GM12878 (cell line): Measurements from ENCODE around the gene OR2B3. TPM values are rescaled to one million over a fixed set of nuclear protein-coding genes. Genes with fewer than 3 reads are reported as not detected.

ENCODE experiments used
- ATAC-seq: fragments of 200-7000 bp; cut with Tn5 transposase; 3 replicates; pipeline ENCODE4 v1.9.1; 2020; ENCODE audit warnings: mild to moderate bottlenecking, moderate library complexity
- BruUV-seq: library from RNA; stranded (reverse); fragments of 400-500 nt; replicated peaks from 2 replicates; lab custom pipeline; 2021; lab: Mats Ljungman, UMichigan
- CTCF ChIA-PET: fragments of 300-600 bp; sonication (Branson Sonifier 250); formaldehyde crosslinking; extraction: SDS; loops from one replicate; lab custom pipeline; 2021; ENCODE audit warnings: inconsistent platforms; lab: Yijun Ruan, JAX
- POLR2A ChIA-PET: fragments of 350-600 bp; formaldehyde crosslinking; extraction: SDS; loops from one replicate; lab custom pipeline; 2021; ENCODE audit warnings: inconsistent platforms; lab: Charles Lee
- RAD21 ChIA-PET: fragments of 300-600 bp; sonication (Branson Sonifier 250); formaldehyde crosslinking; loops from one replicate; lab custom pipeline; 2023; ENCODE audit warnings: antibody characterized with exemption; ENCODE audit not compliant: unreplicated experiment; lab: Charles Lee
- SMC1A ChIA-PET: fragments of 300-600 bp; sonication (Branson Sonifier 250); formaldehyde crosslinking; loops from one replicate; lab custom pipeline; 2023; ENCODE audit not compliant: unreplicated experiment, uncharacterized antibody; lab: Charles Lee
- DNase-seq: peaks from one replicate; pipeline ENCODE4 v3.0.0-alpha.2; 2011; ENCODE audit warnings: low read depth, low spot score
- FAIRE-seq: peaks from 3 replicates; lab custom pipeline; 2011; peaks lifted over from hg19 to GRCh38; lab: Jason Lieb, UNC
- H2AFZ ChIP-seq: 2 replicates; pipeline ENCODE4 v1.6.0; 2011; ENCODE audit warnings: low read depth, low read length, control low read depth; ENCODE audit not compliant: control insufficient read depth
- H3K27ac ChIP-seq: 2 replicates; pipeline ENCODE4 v1.5.1; 2011; ENCODE audit warnings: control low read depth; ENCODE audit not compliant: control insufficient read depth, insufficient read depth
- H3K27me3 ChIP-seq, 2 experiments: replicated peaks in 1 of 2; 2 replicates each; pipeline versions ENCODE4 v1.6.0 to v1.6.1; 2011; ENCODE audit warnings: low read length in 1 of 2; ENCODE audit not compliant: control insufficient read depth in 2 of 2, insufficient read depth in 2 of 2
- H3K36me3 ChIP-seq, 2 experiments: 2 replicates each; pipeline ENCODE4 v1.5.1; 2011; ENCODE audit warnings: low read length in 1 of 2; ENCODE audit not compliant: control insufficient read depth in 2 of 2, insufficient read depth in 2 of 2
- H3K4me1 ChIP-seq: 2 replicates; pipeline ENCODE4 v1.6.1; 2011; ENCODE audit warnings: mild to moderate bottlenecking, low read length, moderate library complexity, mixed read lengths; ENCODE audit not compliant: control insufficient read depth, insufficient read depth
- H3K4me2 ChIP-seq: 2 replicates; pipeline ENCODE4 v1.6.0; 2011; ENCODE audit warnings: control low read depth; ENCODE audit not compliant: control insufficient read depth, insufficient read depth
- H3K4me3 ChIP-seq: fragments of 200-600 bp; sonication (generic); 2 replicates; pipeline ENCODE4 v1.5.1; 2016
- H3K79me2 ChIP-seq: 2 replicates; pipeline ENCODE4 v1.6.0; 2011; ENCODE audit warnings: low read length; ENCODE audit not compliant: control insufficient read depth, insufficient read depth
- H3K9ac ChIP-seq: 2 replicates; pipeline ENCODE4 v1.8.0; 2011; ENCODE audit warnings: low read length, control low read depth, mixed read lengths; ENCODE audit not compliant: control insufficient read depth, insufficient read depth
- H3K9me3 ChIP-seq: replicated peaks from 3 replicates; pipeline ENCODE4 v1.5.1; 2011; ENCODE audit warnings: mild to moderate bottlenecking, low read length; ENCODE audit not compliant: control insufficient read depth, insufficient read depth
- H4K20me1 ChIP-seq: 2 replicates; pipeline ENCODE4 v1.6.0; 2011; ENCODE audit not compliant: control insufficient read depth, insufficient read depth
- BRCA1 ChIP-seq: IDR thresholded peaks from 2 replicates; pipeline ENCODE4 v1.6.1; 2011; ENCODE audit warnings: low read depth, low read length, improper control_type of control experiment
- E2F8 ChIP-seq: fragments of 450-650 bp; IDR thresholded peaks from 2 replicates; pipeline ENCODE4 v1.6.1; 2018; ENCODE audit warnings: mild to moderate bottlenecking, low read depth, moderate library complexity; ENCODE audit not compliant: partially characterized antibody
- NFYA ChIP-seq: IDR thresholded peaks from 2 replicates; pipeline ENCODE4 v1.6.1; 2011; ENCODE audit warnings: low read depth, mild to moderate bottlenecking, low read length, improper control_type of control experiment, borderline replicate concordance
- NR2C1 ChIP-seq: fragments of 450-650 bp; IDR thresholded peaks from 2 replicates; pipeline ENCODE4 v1.6.1; 2017; ENCODE audit warnings: antibody characterized with exemption, mild to moderate bottlenecking, moderate library complexity
- SMARCA5 ChIP-seq: fragments of 450-650 bp; IDR thresholded peaks from 2 replicates; pipeline ENCODE4 v1.6.1; 2017; ENCODE audit warnings: mild to moderate bottlenecking
- TAF1 ChIP-seq: IDR thresholded peaks from 2 replicates; pipeline ENCODE4 v1.6.1; 2011; ENCODE audit warnings: mild to moderate bottlenecking, low read depth, low read length, borderline replicate concordance
- USF1 ChIP-seq: IDR thresholded peaks from 2 replicates; pipeline ENCODE4 v1.6.1; 2011; ENCODE audit warnings: borderline replicate concordance, low read depth, mild to moderate bottlenecking, moderate library complexity, mixed read lengths, low read length; ENCODE audit not compliant: insufficient read depth; ENCODE audit errors: extremely low read length
- YY1 ChIP-seq: IDR thresholded peaks from 2 replicates; pipeline ENCODE4 v1.6.1; 2011; ENCODE audit warnings: low read depth, mild to moderate bottlenecking, low read length
- WGBS: methylation state at CpG from one replicate; pipeline ENCODE4 v1.1.6; 2016; ENCODE audit warnings: low lambda C conversion rate; ENCODE audit not compliant: insufficient replicate concordance, insufficient coverage; ENCODE audit errors: missing lambda C conversion rate; 5-methylcytosine and 5-hydroxymethylcytosine counted together
- in situ Hi-C: fragments of 300-500 bp; cut with MboI; formaldehyde crosslinking; loops from 9 replicates; pipeline ENCODE4 v1.14.3; 2018; ENCODE audit warnings: mixed read lengths
- intact Hi-C: fragments of 100-400 bp; cut with micrococcal nuclease; formaldehyde crosslinking; loops from one replicate; pipeline ENCODE4 v1.14.2; 2022; ENCODE audit not compliant: unreplicated experiment
- polyA plus RNA-seq, 11 experiments: library from polyadenylated mRNA; depleted of rRNA in 4 of 11; unstranded in 6 of 11; stranded (reverse) in 5 of 11; fragments of >200 nt; fragmentation: Nextera tagmentation in 4 of 11; fragmentation: Illumina TruSeq in 1 of 11; extraction: Ambion mirVana in 4 of 11; extraction: Trizol in 1 of 11; gene quantifications; 1 replicate in 1 of 11; 2 replicates in 10 of 11; pipeline versions ENCODE4 v1.2.1 to v1.2.3, GENCODE V29; 2011 to 2016; ENCODE audit warnings: inconsistent platforms in 2 of 11, missing spikeins in 2 of 11, low read depth in 1 of 11
- total RNA-seq, 4 experiments: library from RNA; depleted of rRNA in 3 of 4; stranded (reverse); fragments of >200 nt in 3 of 4; fragmentation: Illumina TruSeq in 1 of 4; extraction: Trizol in 1 of 4; gene quantifications; 2 replicates each; pipeline versions ENCODE4 v1.2.1 to v1.2.3, GENCODE V29; 2013 to 2021
- TF ChIP-seq, protein P1 (sequence below), 3 experiments: IDR thresholded peaks in 2 of 3; conservative IDR thresholded peaks in 1 of 3; 2 replicates each; pipeline ENCODE4 v1.5.1; 2011; ENCODE audit warnings: low read depth in 3 of 3, low read length in 3 of 3, mild to moderate bottlenecking in 3 of 3, control low read depth in 2 of 3, moderate library complexity in 2 of 3, inconsistent platforms in 1 of 3, mixed read lengths in 1 of 3; ENCODE audit not compliant: control insufficient read depth in 2 of 3, insufficient read depth in 1 of 3; ENCODE audit errors: extremely low read depth in 1 of 3
- TF ChIP-seq, protein P2 (sequence below): IDR thresholded peaks from 2 replicates; pipeline ENCODE4 v1.6.1; 2011; ENCODE audit warnings: low read depth, mild to moderate bottlenecking, low read length, moderate library complexity, borderline replicate concordance; ENCODE audit errors: extremely low read depth
- TF ChIP-seq, protein P3 (sequence below): fragments of 450-650 bp; formaldehyde crosslinking; IDR thresholded peaks from 2 replicates; pipeline ENCODE4 v1.4.0; 2022; ENCODE audit warnings: mild to moderate bottlenecking, moderate library complexity

Gene OR2B3
- total and polyA plus RNA-seq, 10 of the 15 experiments (the other 5 are each of a cell fraction or from before 2014, with no cell fraction given), result not detected

- TF ChIP-seq, protein P1, sequence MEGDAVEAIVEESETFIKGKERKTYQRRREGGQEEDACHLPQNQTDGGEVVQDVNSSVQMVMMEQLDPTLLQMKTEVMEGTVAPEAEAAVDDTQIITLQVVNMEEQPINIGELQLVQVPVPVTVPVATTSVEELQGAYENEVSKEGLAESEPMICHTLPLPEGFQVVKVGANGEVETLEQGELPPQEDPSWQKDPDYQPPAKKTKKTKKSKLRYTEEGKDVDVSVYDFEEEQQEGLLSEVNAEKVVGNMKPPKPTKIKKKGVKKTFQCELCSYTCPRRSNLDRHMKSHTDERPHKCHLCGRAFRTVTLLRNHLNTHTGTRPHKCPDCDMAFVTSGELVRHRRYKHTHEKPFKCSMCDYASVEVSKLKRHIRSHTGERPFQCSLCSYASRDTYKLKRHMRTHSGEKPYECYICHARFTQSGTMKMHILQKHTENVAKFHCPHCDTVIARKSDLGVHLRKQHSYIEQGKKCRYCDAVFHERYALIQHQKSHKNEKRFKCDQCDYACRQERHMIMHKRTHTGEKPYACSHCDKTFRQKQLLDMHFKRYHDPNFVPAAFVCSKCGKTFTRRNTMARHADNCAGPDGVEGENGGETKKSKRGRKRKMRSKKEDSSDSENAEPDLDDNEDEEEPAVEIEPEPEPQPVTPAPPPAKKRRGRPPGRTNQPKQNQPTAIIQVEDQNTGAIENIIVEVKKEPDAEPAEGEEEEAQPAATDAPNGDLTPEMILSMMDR (IDR thresholded peaks at IDR 0.05 in 2 of 3, conservative IDR thresholded peaks at IDR 0.05 in 1 of 3; ENCODE audit: control insufficient read depth in 2 of 3, extremely low read depth in 1 of 3, insufficient read depth in 1 of 3, low read depth in 3 of 3, low read length in 3 of 3), result no peak
- no peak for TF ChIP-seq E2F8
Observed at GRCh38 chr6:29099190-29099589, 12.1 kb upstream of the OR2B3 start, which contains the start of gene OR2J1 (continued).

- no TSS peak for BruUV-seq
- Histone ChIP-seq H3K4me3 (no peak overlapping the region), H3K36me3 (no peaks in the 10 kb centered on the region), H3K9me3 (no peaks in the 10 kb centered on the region), H3K4me1 (no peaks in the 10 kb centered on the region), H3K79me2 (no peaks in the 10 kb centered on the region), H3K27ac (no peak overlapping the region), H3K9ac (no peak overlapping the region), H3K27me3 (no peaks in the 10 kb centered on the region), H2AFZ (no peak overlapping the region), H3K4me2 (no peak overlapping the region), H4K20me1 (no peaks in the 10 kb centered on the region)
- WGBS, result 0% methylated on average over 1 of the region's 1 CpG
- ATAC-seq (no peak), DNase-seq (no peak), FAIRE-seq (no peak)
- in situ Hi-C loops, result no loop called here
- ChIA-PET RAD21 (no interaction called here), SMC1A (no interaction called here), CTCF (no interaction called here), POLR2A (no interaction called here)
- intact Hi-C loops, result no loop called here
- TF ChIP-seq NFYA (no peak), BRCA1 (no peak), TAF1 (no peak), USF1 (no peak), SMARCA5 (no peak), NR2C1 (no peak), YY1 (no peak)
- TF ChIP-seq, protein P2, sequence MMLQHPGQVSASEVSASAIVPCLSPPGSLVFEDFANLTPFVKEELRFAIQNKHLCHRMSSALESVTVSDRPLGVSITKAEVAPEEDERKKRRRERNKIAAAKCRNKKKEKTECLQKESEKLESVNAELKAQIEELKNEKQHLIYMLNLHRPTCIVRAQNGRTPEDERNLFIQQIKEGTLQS, result no peak
- TF ChIP-seq, protein P3, sequence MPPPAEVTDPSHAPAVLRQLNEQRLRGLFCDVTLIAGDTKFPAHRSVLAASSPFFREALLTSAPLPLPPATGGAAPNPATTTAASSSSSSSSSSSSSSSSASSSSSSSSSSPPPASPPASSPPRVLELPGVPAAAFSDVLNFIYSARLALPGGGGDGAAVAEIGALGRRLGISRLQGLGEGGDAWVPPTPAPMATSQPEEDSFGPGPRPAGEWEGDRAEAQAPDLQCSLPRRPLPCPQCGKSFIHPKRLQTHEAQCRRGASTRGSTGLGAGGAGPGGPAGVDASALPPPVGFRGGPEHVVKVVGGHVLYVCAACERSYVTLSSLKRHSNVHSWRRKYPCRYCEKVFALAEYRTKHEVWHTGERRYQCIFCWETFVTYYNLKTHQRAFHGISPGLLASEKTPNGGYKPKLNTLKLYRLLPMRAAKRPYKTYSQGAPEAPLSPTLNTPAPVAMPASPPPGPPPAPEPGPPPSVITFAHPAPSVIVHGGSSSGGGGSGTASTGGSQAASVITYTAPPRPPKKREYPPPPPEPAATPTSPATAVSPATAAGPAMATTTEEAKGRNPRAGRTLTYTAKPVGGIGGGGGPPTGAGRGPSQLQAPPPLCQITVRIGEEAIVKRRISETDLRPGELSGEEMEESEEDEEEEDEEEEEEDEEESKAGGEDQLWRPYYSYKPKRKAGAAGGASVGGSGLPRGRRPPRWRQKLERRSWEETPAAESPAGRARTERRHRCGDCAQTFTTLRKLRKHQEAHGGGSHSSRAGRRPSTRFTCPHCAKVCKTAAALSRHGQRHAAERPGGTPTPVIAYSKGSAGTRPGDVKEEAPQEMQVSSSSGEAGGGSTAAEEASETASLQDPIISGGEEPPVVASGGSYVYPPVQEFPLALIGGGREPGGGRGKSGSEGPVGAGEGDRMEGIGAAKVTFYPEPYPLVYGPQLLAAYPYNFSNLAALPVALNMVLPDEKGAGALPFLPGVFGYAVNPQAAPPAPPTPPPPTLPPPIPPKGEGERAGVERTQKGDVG (CRISPR knock-in tag), result no peak
Observed at GRCh38 chr6:29097803-29098202, 10.7 kb upstream of the OR2B3 start.
